BE2C (cell line): ENCODE measurements around the gene ZNF195.

Experiments used
- DNase-seq: peaks from one replicate; pipeline ENCODE4 v3.0.0-alpha.2; 2020
- H3K27me3 ChIP-seq: fragments of 250-450 bp; sonication (Bioruptor Pico); 2 replicates; pipeline ENCODE4 v1.5.1; 2020; ENCODE audit warnings: mild to moderate bottlenecking
- H3K36me3 ChIP-seq: fragments of 250-450 bp; sonication (Bioruptor Pico); 2 replicates; pipeline ENCODE4 v1.5.1; 2020; ENCODE audit warnings: mild to moderate bottlenecking
- H3K4me1 ChIP-seq: fragments of 250-450 bp; sonication (Bioruptor Pico); 2 replicates; pipeline ENCODE4 v1.5.1; 2020
- H3K4me3 ChIP-seq: 2 replicates; pipeline ENCODE4 v1.5.1; 2011; ENCODE audit warnings: low read depth, low read length
- H3K9me3 ChIP-seq: fragments of 250-450 bp; sonication (Bioruptor Pico); 2 replicates; pipeline ENCODE4 v1.5.1; 2020
- TF ChIP-seq, protein P1 (sequence below): IDR thresholded peaks from 2 replicates; pipeline ENCODE4 v1.5.1; 2012; ENCODE audit warnings: mild to moderate bottlenecking, low read depth, low read length

Gene ZNF195

DNA sequence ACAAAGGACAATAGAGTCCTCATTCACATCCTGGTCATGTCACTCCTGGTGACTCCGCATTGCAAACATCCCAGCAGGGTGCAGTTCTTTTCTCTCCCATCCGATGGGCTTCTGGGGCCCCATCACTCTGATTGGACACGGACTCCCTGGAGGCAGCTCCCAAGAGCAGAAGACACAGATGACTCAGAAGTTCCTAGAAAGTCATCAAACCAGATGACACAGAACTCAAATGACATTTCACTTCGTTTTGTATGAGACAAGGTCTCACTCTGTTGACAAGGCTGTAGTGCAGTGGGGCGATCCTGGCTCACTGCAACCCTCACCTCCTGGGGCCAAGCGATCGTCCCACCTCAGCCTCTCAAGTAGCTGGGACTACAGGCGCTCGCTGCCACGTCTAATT is 33.2 kb downstream of the ZNF195 start:
- H3K36me3 ChIP-seq = no peaks in the 10 kb centered on the region
- no peak for DNase-seq
- H3K4me3 ChIP-seq = no peak overlapping the region
- no peaks in the 10 kb centered on the region for H3K4me1 ChIP-seq
- H3K9me3 ChIP-seq = no peaks in the 10 kb centered on the region
- no peaks in the 10 kb centered on the region for H3K27me3 ChIP-seq
- TF ChIP-seq, protein P1, sequence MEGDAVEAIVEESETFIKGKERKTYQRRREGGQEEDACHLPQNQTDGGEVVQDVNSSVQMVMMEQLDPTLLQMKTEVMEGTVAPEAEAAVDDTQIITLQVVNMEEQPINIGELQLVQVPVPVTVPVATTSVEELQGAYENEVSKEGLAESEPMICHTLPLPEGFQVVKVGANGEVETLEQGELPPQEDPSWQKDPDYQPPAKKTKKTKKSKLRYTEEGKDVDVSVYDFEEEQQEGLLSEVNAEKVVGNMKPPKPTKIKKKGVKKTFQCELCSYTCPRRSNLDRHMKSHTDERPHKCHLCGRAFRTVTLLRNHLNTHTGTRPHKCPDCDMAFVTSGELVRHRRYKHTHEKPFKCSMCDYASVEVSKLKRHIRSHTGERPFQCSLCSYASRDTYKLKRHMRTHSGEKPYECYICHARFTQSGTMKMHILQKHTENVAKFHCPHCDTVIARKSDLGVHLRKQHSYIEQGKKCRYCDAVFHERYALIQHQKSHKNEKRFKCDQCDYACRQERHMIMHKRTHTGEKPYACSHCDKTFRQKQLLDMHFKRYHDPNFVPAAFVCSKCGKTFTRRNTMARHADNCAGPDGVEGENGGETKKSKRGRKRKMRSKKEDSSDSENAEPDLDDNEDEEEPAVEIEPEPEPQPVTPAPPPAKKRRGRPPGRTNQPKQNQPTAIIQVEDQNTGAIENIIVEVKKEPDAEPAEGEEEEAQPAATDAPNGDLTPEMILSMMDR = no peak

DNA sequence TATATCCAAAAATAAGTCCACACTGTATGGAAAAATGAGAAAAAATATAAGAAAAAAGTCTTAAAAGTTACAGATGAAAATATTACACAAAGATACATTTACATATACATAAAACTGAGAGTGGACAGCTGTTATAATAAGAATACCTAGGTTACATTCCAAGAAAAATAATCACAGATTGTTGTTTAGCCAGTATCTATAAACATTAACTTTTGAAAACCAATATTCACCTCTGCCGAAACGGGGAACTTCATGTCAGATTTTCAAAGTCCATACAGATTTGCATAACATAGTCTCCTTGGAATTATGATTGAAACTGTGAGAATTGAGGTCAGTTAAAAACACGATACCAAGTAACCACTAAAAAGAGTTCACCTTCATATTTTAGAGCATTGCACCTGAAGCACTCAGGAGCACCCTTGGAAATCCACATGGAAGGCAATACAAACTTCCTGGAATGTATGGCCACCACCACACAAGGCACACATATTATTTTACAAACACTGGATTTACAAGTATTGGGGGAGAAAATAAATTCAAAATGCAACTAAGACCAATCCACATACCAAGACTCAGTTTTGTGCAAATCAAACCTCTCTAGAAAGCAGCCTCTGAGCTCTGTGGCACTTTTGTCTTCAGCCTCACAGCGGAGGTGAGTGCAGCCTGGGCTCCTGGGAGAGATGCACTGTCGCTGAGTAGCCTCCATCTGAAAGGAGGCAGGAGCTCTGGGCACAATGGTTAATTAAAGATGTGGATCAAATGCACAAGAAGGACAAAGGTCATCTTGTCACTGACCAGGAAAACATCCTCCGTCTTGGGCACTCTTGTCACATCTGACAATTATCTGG is 34.4 kb downstream of the ZNF195 start:
- Histone ChIP-seq H3K4me1 (no peaks in the 10 kb centered on the region), H3K9me3 (no peaks in the 10 kb centered on the region), H3K4me3 (no peak overlapping the region), H3K36me3 (no peaks in the 10 kb centered on the region), H3K27me3 (no peaks in the 10 kb centered on the region)
- no peak for DNase-seq
- TF ChIP-seq, protein P1 = no peak

DNA sequence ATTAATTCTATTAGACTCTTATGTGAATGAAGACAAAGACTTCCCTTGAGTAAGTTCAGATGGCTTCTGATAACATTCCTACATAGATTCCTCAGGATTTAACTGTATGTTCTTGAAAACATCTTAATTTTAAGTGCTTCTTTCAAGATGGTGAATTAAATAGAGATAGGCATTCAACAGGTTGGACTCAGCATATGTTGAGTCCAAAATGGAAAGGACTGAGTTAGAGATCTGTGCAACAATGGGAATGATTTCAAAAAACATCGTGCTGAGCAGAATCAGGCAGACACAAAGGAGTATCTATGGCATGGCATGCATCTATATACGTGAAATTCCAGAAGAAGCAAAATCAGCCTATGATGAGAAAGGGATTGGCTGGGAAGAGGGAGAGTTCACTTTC is 36.2 kb downstream of the ZNF195 start:
- TF ChIP-seq, protein P1 = no peak
- H3K36me3 ChIP-seq = no peaks in the 10 kb centered on the region
- no peak overlapping the region for H3K4me3 ChIP-seq
- DNase-seq = no peak
- no peaks in the 10 kb centered on the region for H3K9me3 ChIP-seq
- no peaks in the 10 kb centered on the region for H3K4me1 ChIP-seq
- no peaks in the 10 kb centered on the region for H3K27me3 ChIP-seq

DNA sequence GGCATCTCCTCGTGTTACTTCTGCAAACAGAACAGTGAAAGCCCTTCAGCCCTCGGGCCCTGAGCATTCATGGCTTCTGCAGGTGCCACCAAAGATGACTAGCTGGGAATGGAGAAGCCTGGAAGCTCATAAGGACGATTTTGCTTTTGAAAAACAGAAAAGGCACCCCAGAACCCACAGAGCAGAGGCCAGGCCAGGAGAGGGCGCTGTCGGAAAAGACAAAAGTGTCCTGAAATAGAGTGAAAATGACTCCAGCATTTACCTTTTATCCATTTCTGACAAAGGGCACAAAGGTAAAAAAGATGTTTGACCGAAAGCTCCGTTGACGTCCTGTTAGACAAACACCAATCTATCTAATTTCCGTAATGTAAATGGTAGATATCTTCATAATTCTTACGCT is 37.6 kb downstream of the ZNF195 start:
- no peak overlapping the region for H3K4me3 ChIP-seq
- DNase-seq = peak; percentile 65
- TF ChIP-seq, protein P1 = peak; percentile 68
- H3K27me3 ChIP-seq = no peaks in the 10 kb centered on the region
- no peaks in the 10 kb centered on the region for H3K36me3 ChIP-seq
- H3K9me3 ChIP-seq = no peaks in the 10 kb centered on the region
- no peaks in the 10 kb centered on the region for H3K4me1 ChIP-seq

DNA sequence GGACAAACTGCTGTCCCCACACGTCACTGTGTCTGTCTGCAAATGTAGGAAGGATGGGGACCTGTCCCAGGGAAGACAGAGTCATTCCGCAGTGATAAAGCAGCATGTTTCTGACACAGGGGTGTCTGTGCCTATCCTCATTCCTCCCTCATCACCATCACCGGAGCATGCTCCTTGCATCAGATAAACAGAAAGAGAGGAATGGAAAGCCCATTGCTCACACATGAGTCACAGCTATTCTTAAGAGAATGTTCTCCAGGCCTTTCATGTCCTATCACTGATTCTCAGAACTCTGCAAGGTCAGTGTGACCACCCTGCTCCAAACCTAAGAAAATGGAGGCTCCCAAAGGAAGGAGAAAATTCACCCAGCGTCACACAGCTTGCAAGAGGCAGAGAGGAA is 38.9 kb downstream of the ZNF195 start:
- H3K4me3 ChIP-seq = no peak overlapping the region
- no peaks in the 10 kb centered on the region for H3K9me3 ChIP-seq
- no peak for DNase-seq
- TF ChIP-seq, protein P1 = no peak
- H3K27me3 ChIP-seq = no peaks in the 10 kb centered on the region
- no peaks in the 10 kb centered on the region for H3K36me3 ChIP-seq
- no peaks in the 10 kb centered on the region for H3K4me1 ChIP-seq

DNA sequence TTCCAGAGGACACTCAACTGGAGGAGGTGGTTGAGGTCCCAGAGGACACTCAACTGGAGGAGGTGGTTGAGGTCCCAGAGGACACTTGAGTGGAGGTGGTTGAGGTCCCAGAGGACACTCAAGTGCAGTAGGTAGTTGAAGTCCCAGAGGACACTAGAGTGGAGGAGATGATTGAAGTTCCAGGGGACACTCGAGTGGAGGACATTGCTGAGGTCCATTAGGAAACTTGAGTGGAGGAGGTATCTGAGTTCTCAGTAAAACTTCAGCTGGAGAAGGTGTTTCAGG is 39.7 kb downstream of the ZNF195 start:
- H3K36me3 ChIP-seq = no peaks in the 10 kb centered on the region
- no peak overlapping the region for H3K4me3 ChIP-seq
- no peaks in the 10 kb centered on the region for H3K27me3 ChIP-seq
- DNase-seq = no peak
- TF ChIP-seq, protein P1 = no peak
- no peaks in the 10 kb centered on the region for H3K9me3 ChIP-seq
- H3K4me1 ChIP-seq = no peaks in the 10 kb centered on the region
